ENCODE data around the gene FPR3. TPM values are rescaled to one million over a fixed set of nuclear protein-coding genes. Genes with fewer than 3 reads are reported as not detected.

Gene FPR3
- total and polyA plus RNA-seq, 2 donors (not counting 3 experiments of a cell fraction or from before 2014, with no cell fraction given), result not detected

DNA sequence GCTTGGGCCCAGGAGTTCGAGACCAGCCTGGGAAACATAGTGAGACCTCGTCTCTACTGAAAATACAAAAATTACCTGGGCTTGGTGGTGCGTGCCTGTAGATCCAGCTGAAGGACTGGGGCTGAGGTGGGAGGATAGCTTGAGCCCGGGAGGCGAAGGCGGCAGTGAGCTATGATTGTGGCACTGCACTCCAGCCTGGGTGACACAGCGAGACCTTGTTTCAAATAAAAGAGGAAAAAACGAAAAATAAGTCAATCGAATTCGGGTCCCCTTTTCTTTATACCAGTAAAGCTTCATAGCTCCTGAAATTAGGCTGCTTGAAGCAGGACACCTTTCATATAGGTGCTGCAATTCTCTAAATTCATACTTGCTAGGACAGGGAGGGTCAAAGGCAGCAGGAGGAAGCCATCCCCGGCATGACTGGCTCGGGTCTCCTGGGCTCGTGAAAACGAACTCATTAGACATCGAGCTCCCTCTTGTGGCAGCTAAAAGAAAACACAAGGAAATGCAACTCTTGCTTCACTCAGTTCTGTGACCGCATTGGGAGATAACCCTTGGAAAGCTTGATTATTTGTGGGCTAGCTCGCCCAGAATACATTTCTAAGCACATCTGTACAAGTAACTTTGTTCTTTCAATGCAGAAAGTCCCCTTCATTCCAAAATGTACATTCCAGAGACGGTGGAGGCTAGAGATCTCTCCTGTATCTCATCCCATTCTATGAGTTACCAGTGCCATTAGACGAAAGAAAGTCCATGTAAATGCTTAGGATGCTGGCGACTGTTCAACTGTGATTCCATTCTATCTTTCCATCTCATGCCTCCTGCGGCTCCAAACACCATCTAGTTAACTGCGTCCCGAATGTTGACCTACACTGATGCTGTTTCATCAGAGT is 17.1 kb upstream of the FPR3 start:
- Histone ChIP-seq H3K36me3 (ENCODE audit: control insufficient read depth in 2 of 2, extremely low read depth in 1 of 2, insufficient read depth in 2 of 2, low read length in 2 of 2) (no peaks in the 10 kb centered on the region), H3K9me3 (replicated peaks; ENCODE audit: control insufficient read depth, insufficient read depth, low read length) (no peaks in the 10 kb centered on the region), H3K9me1 (replicated peaks; ENCODE audit: control insufficient read depth, extremely low read depth, insufficient read depth, low read length) (no peaks in the 10 kb centered on the region), H4K20me1 (replicated peaks; ENCODE audit: control insufficient read depth, extremely low read depth, insufficient read depth, low read length) (no peaks in the 10 kb centered on the region), H3K79me2 (ENCODE audit: control insufficient read depth, insufficient read depth, low read length) (no peaks in the 10 kb centered on the region), H3K27me3 (ENCODE audit: control insufficient read depth in 2 of 2, insufficient read depth in 2 of 2, low read length in 2 of 2) (no peaks in the 10 kb centered on the region), H3K4me3 (replicated peaks in 1 of 3; ENCODE audit: insufficient read depth in 1 of 3, low read depth in 1 of 3, low read length in 3 of 3) (no peak overlapping the region), H2AFZ (ENCODE audit: low read depth, low read length) (peak overlapping the region; percentile 44), H3K27ac (ENCODE audit: insufficient read depth, low read depth, low read length) (no peak overlapping the region), H3K4me2 (ENCODE audit: insufficient read depth, low read length) (no peak overlapping the region), H3K9ac (replicated peaks; ENCODE audit: extremely low read depth, insufficient read depth, low read length) (no peak overlapping the region), H3K4me1 (ENCODE audit: control insufficient read depth, extremely low read depth, insufficient read depth, low read length) (no peaks in the 10 kb centered on the region)
- BruUV-seq (replicated peaks), result no TSS peak
- peak; percentile 89 for FAIRE-seq
- DNase-seq (ENCODE audit: low read depth, low spot score), result peak; percentile 52
- no peak for TF ChIP-seq GATA2 (IDR thresholded peaks at IDR 0.05; ENCODE audit: insufficient read depth, insufficient read length, low read depth, low read length)
- TF ChIP-seq CTCF (IDR thresholded peaks at IDR 0.05; ENCODE audit: extremely low read depth in 1 of 2, insufficient read depth in 1 of 2, low read depth in 1 of 2, low read length in 2 of 2), result peak; percentile 63 to 69
- POLR2A ChIA-PET, result no interaction called here
- intact Hi-C loops (cut with micrococcal nuclease), result loop anchor here (1.0 to 2.0 kb wide), 4 partner anchors 121 to 459 kb away; no protein-coding TSS in a partner anchor
- dilution Hi-C loops (cut with MboI; ENCODE audit: extremely low pct_ligation_motif_present, low sequenced_read_pairs), result no loop called here
- CTCF ChIA-PET, result interaction anchor here (0.7 to 2.3 kb wide), 32 partner anchors 9 to 459 kb away, joined by 3 to 30 read pairs (median 4); partner anchors contain the start of genes FPR1 and ZNF615

- Histone ChIP-seq H3K79me2 (ENCODE audit: control insufficient read depth, insufficient read depth, low read length) (no peaks in the 10 kb centered on the region), H3K27me3 (ENCODE audit: control insufficient read depth in 2 of 2, insufficient read depth in 2 of 2, low read length in 2 of 2) (no peaks in the 10 kb centered on the region), H3K36me3 (ENCODE audit: control insufficient read depth in 2 of 2, extremely low read depth in 1 of 2, insufficient read depth in 2 of 2, low read length in 2 of 2) (no peaks in the 10 kb centered on the region), H4K20me1 (replicated peaks; ENCODE audit: control insufficient read depth, extremely low read depth, insufficient read depth, low read length) (no peaks in the 10 kb centered on the region), H3K9me3 (replicated peaks; ENCODE audit: control insufficient read depth, insufficient read depth, low read length) (no peaks in the 10 kb centered on the region), H3K4me2 (ENCODE audit: insufficient read depth, low read length) (no peak overlapping the region), H3K4me3 (replicated peaks in 1 of 3; ENCODE audit: insufficient read depth in 1 of 3, low read depth in 1 of 3, low read length in 3 of 3) (no peak overlapping the region), H2AFZ (ENCODE audit: low read depth, low read length) (no peak overlapping the region), H3K9me1 (replicated peaks; ENCODE audit: control insufficient read depth, extremely low read depth, insufficient read depth, low read length) (no peaks in the 10 kb centered on the region), H3K4me1 (ENCODE audit: control insufficient read depth, extremely low read depth, insufficient read depth, low read length) (no peaks in the 10 kb centered on the region), H3K9ac (replicated peaks; ENCODE audit: extremely low read depth, insufficient read depth, low read length) (no peak overlapping the region), H3K27ac (ENCODE audit: insufficient read depth, low read depth, low read length) (no peak overlapping the region)
- FAIRE-seq (no peak), DNase-seq (ENCODE audit: low read depth, low spot score) (no peak)
- intact Hi-C loops (cut with micrococcal nuclease), result loop anchor here (2.0 kb wide), 3 partner anchors 122 to 458 kb away; no protein-coding TSS in a partner anchor
- ChIA-PET CTCF (no interaction called here), POLR2A (no interaction called here)
- dilution Hi-C loops (cut with MboI; ENCODE audit: extremely low pct_ligation_motif_present, low sequenced_read_pairs), result no loop called here
- no TSS peak for BruUV-seq (replicated peaks)
- TF ChIP-seq GATA2 (IDR thresholded peaks at IDR 0.05; ENCODE audit: insufficient read depth, insufficient read length, low read depth, low read length) (no peak), CTCF (IDR thresholded peaks at IDR 0.05; ENCODE audit: extremely low read depth in 1 of 2, insufficient read depth in 1 of 2, low read depth in 1 of 2, low read length in 2 of 2) (no peak), JUN (IDR thresholded peaks at IDR 0.05; ENCODE audit: borderline replicate concordance, insufficient read depth, insufficient read length, low read depth) (no peak), FOS (IDR thresholded peaks at IDR 0.05; ENCODE audit: borderline replicate concordance, insufficient read depth, low read length) (no peak), POLR2A (IDR thresholded peaks at IDR 0.05; ENCODE audit: low read depth, low read length) (no peak), MAX (IDR thresholded peaks at IDR 0.05; ENCODE audit: insufficient read depth, insufficient read length) (no peak), EZH2 (IDR thresholded peaks at IDR 0.05; ENCODE audit: borderline replicate concordance, low read depth, low read length, severe bottlenecking) (no peak), MYC (IDR thresholded peaks at IDR 0.05; ENCODE audit: low read depth, low read length) (no peak), POLR2AphosphoS5 (IDR thresholded peaks at IDR 0.05; ENCODE audit: insufficient read depth, low read depth, low read length) (no peak)
These were observed 15.8 kb upstream of the FPR3 start for GRCh38 chr19:51779181-51779580.

Data from endothelial cell of umbilical vein (primary cell).